ENCODE results near the gene SLC66A2. TPM values are rescaled to one million over a fixed set of nuclear protein-coding genes. Genes with fewer than 3 reads are reported as not detected.
"Not testable (repeated sequence)": the region's sequence is repeated elsewhere in the genome, so short reads cannot be mapped to it uniquely, and the experiment has no call there.

SLC66A2 gene
- total RNA-seq, 1 experiment from 2014 or later = 52.8 TPM

DNA sequence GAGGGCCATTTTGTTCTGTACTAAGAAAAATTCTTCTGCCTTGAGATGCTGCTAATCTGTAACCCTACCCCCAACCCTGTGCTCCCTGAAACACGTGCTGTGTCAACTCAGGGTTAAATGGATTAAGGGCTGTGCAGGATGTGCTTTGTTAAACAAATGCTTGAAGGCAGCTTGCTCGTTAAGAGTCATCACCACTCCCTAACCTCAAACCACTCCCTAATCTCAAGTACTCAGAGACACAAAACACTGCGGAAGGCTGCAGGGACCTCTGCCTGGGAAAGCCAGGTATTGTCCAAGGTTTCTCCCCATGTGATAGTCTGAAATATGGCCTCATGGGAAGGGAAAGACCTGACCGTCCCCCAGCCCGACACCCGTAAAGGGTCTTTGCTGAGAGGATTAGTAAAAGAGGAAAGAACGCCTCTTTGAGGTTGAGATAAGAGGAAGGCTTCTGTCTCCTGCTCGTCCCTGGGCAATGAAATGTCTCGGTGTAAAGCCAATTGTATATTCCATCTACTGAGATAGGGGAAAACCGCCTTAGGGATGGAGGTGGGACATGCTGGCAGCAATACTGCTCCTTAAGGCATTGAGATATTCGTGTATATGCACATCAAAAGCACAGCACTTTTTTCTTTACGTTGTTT is 8.8 kb upstream of the SLC66A2 start:
- H3K36me3 ChIP-seq (ENCODE audit: low read depth, low read length); H3K9me2 ChIP-seq (replicated peaks; ENCODE audit: low read length); H3K27me3 ChIP-seq (ENCODE audit: low read length); H4K20me1 ChIP-seq (ENCODE audit: low read length); BruUV-seq (replicated peaks); H3K9me3 ChIP-seq (ENCODE audit: low read length); POLR2A ChIA-PET (ENCODE audit: unreplicated experiment); H3F3A ChIP-seq (ENCODE audit: low read length, unreplicated experiment); CTCF ChIA-PET: not testable (repeated sequence)
- Histone ChIP-seq H3K79me2 (ENCODE audit: low read length) (peaks cover 12% of the 10 kb centered on the region), H3K4me1 (ENCODE audit: insufficient read depth, low read length) (peaks cover 50% of the 10 kb centered on the region), H3K4me2 (ENCODE audit: low read length) (peak overlapping the region; percentile 71), H3K27ac (ENCODE audit: low read length) (peak overlapping the region; percentile 89), H3K4me3 (ENCODE audit: low read length) (peak overlapping the region; percentile 31; the same call in 1 of the 2 replicates), H3K9ac (ENCODE audit: low read length) (peak overlapping the region; percentile 49), H2AFZ (ENCODE audit: low read length) (peak overlapping the region; percentile 65; the same call in 1 of the 2 replicates)
- TF ChIP-seq, protein P1, sequence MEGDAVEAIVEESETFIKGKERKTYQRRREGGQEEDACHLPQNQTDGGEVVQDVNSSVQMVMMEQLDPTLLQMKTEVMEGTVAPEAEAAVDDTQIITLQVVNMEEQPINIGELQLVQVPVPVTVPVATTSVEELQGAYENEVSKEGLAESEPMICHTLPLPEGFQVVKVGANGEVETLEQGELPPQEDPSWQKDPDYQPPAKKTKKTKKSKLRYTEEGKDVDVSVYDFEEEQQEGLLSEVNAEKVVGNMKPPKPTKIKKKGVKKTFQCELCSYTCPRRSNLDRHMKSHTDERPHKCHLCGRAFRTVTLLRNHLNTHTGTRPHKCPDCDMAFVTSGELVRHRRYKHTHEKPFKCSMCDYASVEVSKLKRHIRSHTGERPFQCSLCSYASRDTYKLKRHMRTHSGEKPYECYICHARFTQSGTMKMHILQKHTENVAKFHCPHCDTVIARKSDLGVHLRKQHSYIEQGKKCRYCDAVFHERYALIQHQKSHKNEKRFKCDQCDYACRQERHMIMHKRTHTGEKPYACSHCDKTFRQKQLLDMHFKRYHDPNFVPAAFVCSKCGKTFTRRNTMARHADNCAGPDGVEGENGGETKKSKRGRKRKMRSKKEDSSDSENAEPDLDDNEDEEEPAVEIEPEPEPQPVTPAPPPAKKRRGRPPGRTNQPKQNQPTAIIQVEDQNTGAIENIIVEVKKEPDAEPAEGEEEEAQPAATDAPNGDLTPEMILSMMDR (conservative IDR thresholded peaks at IDR 0.05; ENCODE audit: low read depth, low read length) = peak; percentile 26; the same call in 1 of the 2 replicates
- intact Hi-C loops (cut with micrococcal nuclease) = loop anchor here (2.0 kb wide), 1 partner anchor 25 kb away; no protein-coding TSS in a partner anchor
- ATAC-seq (peak; percentile 7; the same call in 1 of the 2 replicates), DNase-seq (peak; percentile 77)

DNA sequence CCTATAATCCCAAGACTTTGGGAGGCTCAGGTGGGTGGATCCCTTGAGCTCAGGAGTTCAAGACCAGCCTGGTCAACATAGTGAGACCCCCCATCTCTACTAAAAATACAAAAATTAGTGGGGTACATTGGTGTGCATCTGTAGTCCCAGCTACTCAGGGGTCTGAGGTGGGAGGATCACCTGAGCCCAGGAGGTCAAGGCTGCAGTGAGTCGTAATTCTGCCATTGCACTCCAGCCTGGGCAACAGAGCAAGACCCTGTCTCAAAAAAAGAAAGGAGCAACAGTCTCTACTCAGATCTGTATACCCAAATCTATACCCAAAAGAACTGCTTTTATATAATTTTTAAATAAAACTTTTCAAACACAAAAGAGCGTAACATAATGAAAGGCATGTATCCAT is 7.5 kb upstream of the SLC66A2 start:
- DNase-seq = no peak
- Histone ChIP-seq H3K4me3 (ENCODE audit: low read length) (no peak overlapping the region), H2AFZ (ENCODE audit: low read length) (no peak overlapping the region), H3K4me2 (ENCODE audit: low read length) (no peak overlapping the region), H3K27me3 (ENCODE audit: low read length) (no peaks in the 10 kb centered on the region), H3K36me3 (ENCODE audit: low read depth, low read length) (no peaks in the 10 kb centered on the region), H3K9ac (ENCODE audit: low read length) (no peak overlapping the region), H3K27ac (ENCODE audit: low read length) (no peak overlapping the region), H3K79me2 (ENCODE audit: low read length) (0 out of 2 replicates have a peak, but pooled peaks cover 2% of the 10 kb centered on the region), H3K9me2 (replicated peaks; ENCODE audit: low read length) (no peaks in the 10 kb centered on the region), H3K4me1 (ENCODE audit: insufficient read depth, low read length) (peaks cover 46% of the 10 kb centered on the region), H3F3A (ENCODE audit: low read length, unreplicated experiment) (no peaks in the 10 kb centered on the region), H3K9me3 (ENCODE audit: low read length) (no peaks in the 10 kb centered on the region), H4K20me1 (ENCODE audit: low read length) (no peaks in the 10 kb centered on the region)
- intact Hi-C loops (cut with micrococcal nuclease) = no loop called here
- TF ChIP-seq EZH2phosphoT487 (IDR thresholded peaks at IDR 0.05; ENCODE audit: borderline replicate concordance, low read length) (no peak), EZH2 (IDR thresholded peaks at IDR 0.05; ENCODE audit: low read length, unreplicated experiment) (no peak)
- TF ChIP-seq, protein P1 (conservative IDR thresholded peaks at IDR 0.05; ENCODE audit: low read depth, low read length) = no peak
- POLR2A ChIA-PET (ENCODE audit: unreplicated experiment) = no interaction called here
- CTCF ChIA-PET = no interaction called here
- no peak for ATAC-seq
- BruUV-seq (replicated peaks) = no TSS peak

DNA sequence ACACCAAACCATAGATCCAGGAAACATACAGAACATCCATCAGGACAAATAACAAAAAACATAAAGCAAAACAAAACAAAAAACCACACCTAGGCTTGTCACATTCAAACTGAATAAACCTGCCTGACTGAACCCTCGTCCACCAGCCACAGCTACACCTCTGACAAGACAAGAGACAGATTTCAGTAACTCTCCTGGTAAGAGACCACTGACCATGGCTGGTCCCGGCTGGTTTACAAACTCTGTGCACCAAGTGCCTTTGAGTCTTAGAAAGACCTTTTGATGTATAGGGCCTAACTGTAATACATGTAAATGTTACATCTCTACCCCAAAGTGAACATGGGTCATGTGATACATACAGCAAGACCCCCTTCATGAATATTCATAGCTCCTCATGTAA is 4.8 kb upstream of the SLC66A2 start:
- ATAC-seq (no peak), DNase-seq (no peak)
- Histone ChIP-seq H3K9me2 (replicated peaks; ENCODE audit: low read length) (no peaks in the 10 kb centered on the region), H3K4me1 (ENCODE audit: insufficient read depth, low read length) (peaks cover 19% of the 10 kb centered on the region), H3F3A (ENCODE audit: low read length, unreplicated experiment) (no peaks in the 10 kb centered on the region), H3K9ac (ENCODE audit: low read length) (no peak overlapping the region), H4K20me1 (ENCODE audit: low read length) (no peaks in the 10 kb centered on the region), H2AFZ (ENCODE audit: low read length) (no peak overlapping the region), H3K79me2 (ENCODE audit: low read length) (0 out of 2 replicates have a peak, but pooled peaks cover under 1% of the 10 kb centered on the region), H3K4me3 (ENCODE audit: low read length) (no peak overlapping the region), H3K27ac (ENCODE audit: low read length) (no peak overlapping the region), H3K9me3 (ENCODE audit: low read length) (no peaks in the 10 kb centered on the region), H3K36me3 (ENCODE audit: low read depth, low read length) (no peaks in the 10 kb centered on the region), H3K4me2 (ENCODE audit: low read length) (no peak overlapping the region), H3K27me3 (ENCODE audit: low read length) (no peaks in the 10 kb centered on the region)
- intact Hi-C loops (cut with micrococcal nuclease) = no loop called here
- POLR2A ChIA-PET (ENCODE audit: unreplicated experiment) = no interaction called here
- CTCF ChIA-PET = no interaction called here
- TF ChIP-seq, protein P1 (conservative IDR thresholded peaks at IDR 0.05; ENCODE audit: low read depth, low read length) = no peak
- no peak for TF ChIP-seq EZH2 (IDR thresholded peaks at IDR 0.05; ENCODE audit: low read length, unreplicated experiment)
- TF ChIP-seq EZH2phosphoT487 (IDR thresholded peaks at IDR 0.05; ENCODE audit: borderline replicate concordance, low read length) = no peak
- no TSS peak for BruUV-seq (replicated peaks)
